GM12873 (cell line): ENCODE data around the gene PRKAR2B.

Source experiments
- TF ChIP-seq, protein P1 (sequence below): IDR thresholded peaks from 2 replicates; pipeline ENCODE4 v1.5.1; 2012; ENCODE audit warnings: low read depth, mild to moderate bottlenecking, moderate library complexity, low read length, control low read depth; ENCODE audit not compliant: insufficient read depth; ENCODE audit errors: missing control alignments

PRKAR2B gene

DNA sequence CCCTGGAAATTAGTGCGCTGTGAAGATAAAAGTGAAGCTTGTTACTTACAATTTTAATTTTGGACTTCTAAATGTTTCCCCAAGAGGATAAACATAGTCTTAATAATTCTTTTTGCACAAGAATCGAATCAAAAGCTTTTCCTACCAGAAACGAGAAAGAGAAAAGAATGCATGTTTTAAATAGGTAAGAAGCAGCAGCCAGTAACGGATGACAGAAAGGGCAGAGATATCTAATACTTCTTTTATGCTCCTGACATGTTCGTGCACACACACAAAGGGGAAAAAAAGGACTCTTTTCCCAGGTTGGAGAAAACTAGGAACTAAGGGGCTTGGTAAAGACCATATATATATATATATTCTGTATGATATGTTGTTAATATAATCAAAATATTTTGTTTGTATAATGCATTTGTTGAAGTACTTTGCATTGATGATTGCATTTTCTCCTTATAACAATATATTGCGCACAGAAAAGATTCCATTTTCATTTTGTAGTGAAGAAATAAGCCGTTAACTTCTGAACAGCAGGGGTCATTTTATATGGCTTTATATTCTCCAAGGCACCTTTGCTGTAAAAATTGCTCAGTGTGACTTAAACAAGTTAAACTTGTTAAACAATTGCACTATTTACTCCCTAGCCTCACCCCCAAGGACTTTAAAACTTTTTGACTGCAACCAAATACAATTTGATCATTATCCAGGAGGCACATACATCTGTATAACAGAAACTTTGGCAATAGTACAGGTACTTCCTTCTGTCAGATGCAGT lies 2.2 kb downstream of the PRKAR2B start:
- TF ChIP-seq, protein P1, sequence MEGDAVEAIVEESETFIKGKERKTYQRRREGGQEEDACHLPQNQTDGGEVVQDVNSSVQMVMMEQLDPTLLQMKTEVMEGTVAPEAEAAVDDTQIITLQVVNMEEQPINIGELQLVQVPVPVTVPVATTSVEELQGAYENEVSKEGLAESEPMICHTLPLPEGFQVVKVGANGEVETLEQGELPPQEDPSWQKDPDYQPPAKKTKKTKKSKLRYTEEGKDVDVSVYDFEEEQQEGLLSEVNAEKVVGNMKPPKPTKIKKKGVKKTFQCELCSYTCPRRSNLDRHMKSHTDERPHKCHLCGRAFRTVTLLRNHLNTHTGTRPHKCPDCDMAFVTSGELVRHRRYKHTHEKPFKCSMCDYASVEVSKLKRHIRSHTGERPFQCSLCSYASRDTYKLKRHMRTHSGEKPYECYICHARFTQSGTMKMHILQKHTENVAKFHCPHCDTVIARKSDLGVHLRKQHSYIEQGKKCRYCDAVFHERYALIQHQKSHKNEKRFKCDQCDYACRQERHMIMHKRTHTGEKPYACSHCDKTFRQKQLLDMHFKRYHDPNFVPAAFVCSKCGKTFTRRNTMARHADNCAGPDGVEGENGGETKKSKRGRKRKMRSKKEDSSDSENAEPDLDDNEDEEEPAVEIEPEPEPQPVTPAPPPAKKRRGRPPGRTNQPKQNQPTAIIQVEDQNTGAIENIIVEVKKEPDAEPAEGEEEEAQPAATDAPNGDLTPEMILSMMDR: no peak

DNA sequence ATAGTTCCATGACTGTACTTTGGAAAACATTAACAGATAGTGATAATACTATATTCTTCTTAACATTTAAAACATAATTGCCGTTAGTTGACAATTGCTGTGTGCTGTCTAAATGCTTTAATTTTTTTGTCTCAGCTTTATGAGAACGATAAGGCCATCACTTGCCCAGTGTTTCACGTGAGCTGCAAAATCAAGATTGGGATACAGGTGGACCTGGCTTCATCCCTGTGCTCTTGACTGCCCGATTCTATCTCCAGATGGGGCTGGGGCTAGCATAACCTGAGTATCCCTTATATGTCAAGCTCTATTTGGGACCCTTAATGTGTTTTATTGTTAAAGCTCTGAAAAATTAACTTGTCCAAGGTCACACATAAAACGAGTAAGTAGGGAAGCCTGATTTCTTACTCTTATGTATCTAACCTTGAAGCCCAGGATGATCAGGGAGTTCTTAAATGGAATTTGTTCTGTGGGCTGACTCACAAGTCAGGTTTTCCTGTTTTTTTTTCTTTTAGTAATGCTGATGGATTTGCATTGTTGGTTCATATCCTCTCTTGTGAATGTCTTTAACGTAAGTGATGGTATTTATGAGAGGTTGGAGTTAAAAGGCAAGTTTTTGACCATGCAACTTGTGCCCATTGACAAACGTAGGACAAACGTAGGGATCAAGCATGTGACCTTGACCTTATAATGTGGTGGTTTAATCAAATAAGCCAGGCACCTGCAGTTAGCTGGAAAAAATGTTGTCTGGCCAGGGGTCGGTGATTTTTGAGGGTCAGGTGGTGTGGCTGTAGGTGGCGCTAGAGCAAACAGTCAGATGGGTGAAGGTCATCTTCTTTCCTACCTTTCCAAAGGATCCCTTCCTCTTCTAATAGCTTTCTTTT lies 3.6 kb downstream of the PRKAR2B start:
- TF ChIP-seq, protein P1: peak; percentile 50

DNA sequence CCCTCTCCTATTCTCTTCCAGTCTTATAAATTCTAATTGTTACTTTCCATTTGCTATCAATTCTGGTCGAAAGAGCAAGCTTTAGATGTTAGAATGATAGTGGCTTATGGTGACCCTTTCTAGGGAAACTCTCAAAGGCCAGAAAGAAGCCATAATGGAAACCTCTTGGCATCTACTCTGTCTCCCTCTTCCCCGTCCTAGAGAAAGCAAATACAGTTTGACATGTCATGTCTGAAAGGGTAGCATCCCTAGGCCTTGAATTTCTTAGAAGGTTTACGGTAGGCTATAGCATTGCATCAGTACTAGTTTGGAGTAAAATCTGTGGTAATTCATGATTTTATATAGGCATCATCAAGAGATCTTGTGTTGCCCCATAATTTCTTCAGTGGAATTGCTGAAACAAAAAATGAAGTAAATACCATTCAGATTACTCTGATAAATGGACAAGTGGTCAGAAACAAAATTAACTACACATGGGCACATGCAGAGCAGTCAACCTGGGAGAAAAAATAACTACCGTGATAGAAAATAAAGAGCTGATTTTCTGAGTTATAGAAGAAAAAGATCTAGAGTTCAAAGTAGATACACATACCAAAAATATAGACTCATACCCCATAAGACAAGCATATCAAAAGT lies 4.4 kb downstream of the PRKAR2B start:
- TF ChIP-seq, protein P1: no peak

DNA sequence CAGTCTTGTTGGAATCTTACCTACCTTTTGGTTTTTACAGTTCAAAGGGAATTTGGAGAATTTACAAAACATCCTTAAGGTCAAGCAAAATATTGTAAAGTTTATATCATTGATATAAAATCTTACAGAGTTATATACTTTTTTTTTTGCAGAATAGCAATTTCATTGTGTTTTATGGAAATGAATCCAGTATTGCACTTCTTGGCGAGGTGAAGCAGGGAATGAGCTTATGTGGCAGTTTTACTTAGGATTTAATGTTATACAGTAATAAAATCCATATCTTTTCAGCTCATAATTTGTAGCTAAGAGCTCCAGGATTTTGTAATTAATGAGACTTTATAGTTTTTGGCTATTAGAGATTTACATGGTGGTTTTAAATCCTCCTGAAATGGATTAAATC lies 5.0 kb downstream of the PRKAR2B start:
- TF ChIP-seq, protein P1: no peak

DNA sequence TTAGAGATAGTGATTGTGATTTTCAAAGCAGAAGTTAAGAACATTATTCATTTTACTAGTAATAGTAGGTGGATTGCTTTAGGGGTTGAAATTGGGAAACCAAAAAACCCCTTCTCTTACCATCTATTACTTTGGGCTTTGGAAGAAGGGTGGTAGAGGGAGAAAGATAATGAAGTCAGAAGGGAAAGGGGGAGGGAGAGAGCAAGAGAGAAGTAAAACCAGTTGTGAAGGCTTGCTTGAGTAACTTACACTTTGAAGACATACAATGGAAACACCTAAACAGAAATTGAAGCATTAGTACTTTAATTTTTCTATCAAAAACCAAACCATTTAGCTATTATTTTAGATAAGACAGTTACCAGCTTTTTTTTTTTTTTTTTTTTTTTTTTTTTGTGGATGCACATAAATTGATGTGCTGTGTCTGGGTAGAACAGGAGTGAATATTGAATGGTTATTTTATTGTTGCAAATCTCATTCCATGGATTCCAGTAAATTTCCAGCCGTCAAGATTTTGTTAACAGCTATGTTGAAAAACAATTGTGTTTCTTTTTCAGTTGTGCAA lies 5.5 kb downstream of the PRKAR2B start:
- TF ChIP-seq, protein P1: no peak

GRCh38 chr7:107051376-107051775 lies 6.9 kb downstream of the PRKAR2B start:
- TF ChIP-seq, protein P1: no peak
